Endothelial cell (in vitro differentiated cells): ENCODE measurements around the gene PHACTR1. TPM values are rescaled to one million over a fixed set of nuclear protein-coding genes. Genes with fewer than 3 reads are reported as not detected.

ENCODE experiments used
- DNase-seq: peaks from one replicate; pipeline ENCODE4 v3.0.0; 2021; ENCODE audit warnings: low spot score
- H3K27ac Mint-ChIP-seq: one replicate; pipeline ENCODE4 v1.8.0; 2021; ENCODE audit warnings: mixed read lengths, inconsistent platforms; ENCODE audit not compliant: unreplicated experiment
- H3K27me3 Mint-ChIP-seq: one replicate; pipeline ENCODE4 v1.8.0; 2021; ENCODE audit warnings: mild to moderate bottlenecking, moderate library complexity, mixed read lengths, inconsistent platforms; ENCODE audit not compliant: unreplicated experiment
- H3K36me3 Mint-ChIP-seq: one replicate; pipeline ENCODE4 v1.8.0; 2021; ENCODE audit warnings: mild to moderate bottlenecking, low read depth, mixed read lengths, inconsistent platforms; ENCODE audit not compliant: unreplicated experiment
- H3K4me1 Mint-ChIP-seq: one replicate; pipeline ENCODE4 v1.8.0; 2021; ENCODE audit warnings: mild to moderate bottlenecking, mixed read lengths, inconsistent platforms; ENCODE audit not compliant: unreplicated experiment
- H3K4me3 Mint-ChIP-seq: one replicate; pipeline ENCODE4 v1.8.0; 2021; ENCODE audit warnings: mild to moderate bottlenecking, mixed read lengths, inconsistent platforms; ENCODE audit not compliant: unreplicated experiment
- H3K9me3 Mint-ChIP-seq: one replicate; pipeline ENCODE4 v1.8.0; 2021; ENCODE audit warnings: mixed read lengths, inconsistent platforms; ENCODE audit not compliant: unreplicated experiment
- total RNA-seq: library from RNA; stranded (reverse); fragmentation: NEBNext Ultra II Directional; extraction: Animal tissue kit (Norgen Biotek cat#: 25700); gene quantifications from one replicate; pipeline ENCODE4 v1.2.1, GENCODE V29; 2021; ENCODE audit not compliant: unreplicated experiment
- TF ChIP-seq, protein P1 (sequence below): fragments of 200-600 bp; sonication (generic); IDR thresholded peaks from one replicate; pipeline ENCODE4 v1.5.0; 2021; ENCODE audit warnings: antibody characterized with exemption; ENCODE audit not compliant: unreplicated experiment

The PHACTR1 gene
- total RNA-seq, 1 donor from 2014 or later: 39.9 TPM

- Mint-ChIP-seq H3K9me3 (no peaks in the 10 kb centered on the region), H3K4me1 (no peaks in the 10 kb centered on the region), H3K36me3 (no peaks in the 10 kb centered on the region), H3K4me3 (no peak overlapping the region), H3K27me3 (peaks cover 3% of the 10 kb centered on the region), H3K27ac (no peak overlapping the region)
- no peak for DNase-seq
- TF ChIP-seq, protein P1, sequence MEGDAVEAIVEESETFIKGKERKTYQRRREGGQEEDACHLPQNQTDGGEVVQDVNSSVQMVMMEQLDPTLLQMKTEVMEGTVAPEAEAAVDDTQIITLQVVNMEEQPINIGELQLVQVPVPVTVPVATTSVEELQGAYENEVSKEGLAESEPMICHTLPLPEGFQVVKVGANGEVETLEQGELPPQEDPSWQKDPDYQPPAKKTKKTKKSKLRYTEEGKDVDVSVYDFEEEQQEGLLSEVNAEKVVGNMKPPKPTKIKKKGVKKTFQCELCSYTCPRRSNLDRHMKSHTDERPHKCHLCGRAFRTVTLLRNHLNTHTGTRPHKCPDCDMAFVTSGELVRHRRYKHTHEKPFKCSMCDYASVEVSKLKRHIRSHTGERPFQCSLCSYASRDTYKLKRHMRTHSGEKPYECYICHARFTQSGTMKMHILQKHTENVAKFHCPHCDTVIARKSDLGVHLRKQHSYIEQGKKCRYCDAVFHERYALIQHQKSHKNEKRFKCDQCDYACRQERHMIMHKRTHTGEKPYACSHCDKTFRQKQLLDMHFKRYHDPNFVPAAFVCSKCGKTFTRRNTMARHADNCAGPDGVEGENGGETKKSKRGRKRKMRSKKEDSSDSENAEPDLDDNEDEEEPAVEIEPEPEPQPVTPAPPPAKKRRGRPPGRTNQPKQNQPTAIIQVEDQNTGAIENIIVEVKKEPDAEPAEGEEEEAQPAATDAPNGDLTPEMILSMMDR: no peak
These were observed 49.8 kb downstream of the PHACTR1 start for GRCh38 chr6:12766365-12766764.

DNA sequence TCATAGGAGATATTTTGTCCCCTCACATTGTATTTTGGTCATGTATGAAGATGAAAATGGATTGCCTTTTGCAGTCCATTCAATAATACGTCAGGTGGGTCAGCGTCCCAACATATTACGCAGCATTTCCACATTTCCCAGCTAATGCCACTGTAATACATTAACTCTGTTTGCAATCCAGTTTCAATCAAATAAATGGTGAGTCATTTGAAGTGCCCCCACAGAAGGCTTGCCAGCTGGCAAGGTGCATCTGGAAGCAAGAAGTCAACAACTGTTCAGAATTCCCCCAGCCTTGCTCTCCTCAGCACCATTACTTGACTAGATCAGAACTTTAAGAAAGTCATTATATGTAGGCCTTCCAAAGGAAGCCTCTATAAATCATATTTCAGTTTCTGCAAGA is 50.4 kb downstream of the PHACTR1 start:
- Mint-ChIP-seq H3K27me3 (peaks cover 3% of the 10 kb centered on the region), H3K27ac (no peak overlapping the region)
- TF ChIP-seq, protein P1: no peak

DNA sequence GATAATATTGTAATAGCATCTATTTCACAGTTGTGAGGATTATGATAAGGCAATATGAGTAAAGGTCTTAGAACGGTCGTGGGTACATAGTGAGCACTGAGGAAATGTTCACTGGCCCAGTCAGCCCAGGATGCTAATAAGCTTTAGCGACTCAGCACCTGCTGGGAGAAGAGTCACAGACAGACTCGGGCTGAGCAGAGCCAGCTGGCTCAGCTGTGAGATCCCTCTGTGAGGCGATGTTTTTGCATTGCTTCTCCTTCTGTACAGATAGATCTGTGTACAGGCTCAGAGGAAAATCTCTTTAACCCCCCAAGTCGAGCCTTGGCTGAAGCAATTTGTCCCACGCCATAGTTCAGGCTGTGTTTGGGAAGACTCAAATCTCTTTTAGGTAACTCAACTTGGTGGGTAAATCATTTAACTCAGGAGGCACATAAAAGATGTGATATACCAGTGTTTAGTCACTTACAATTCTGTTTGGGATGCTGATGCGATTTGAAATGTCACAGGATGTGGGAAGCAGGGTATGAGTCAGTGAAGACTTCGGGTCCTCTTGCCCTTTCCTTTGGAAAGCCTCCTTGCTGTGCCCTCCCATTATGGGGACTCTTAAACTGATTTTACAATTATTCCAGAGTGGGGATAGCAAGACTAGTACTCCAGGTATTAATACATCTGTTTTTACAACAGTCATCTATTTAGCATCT is 53.1 kb downstream of the PHACTR1 start:
- H3K4me1 Mint-ChIP-seq: no peaks in the 10 kb centered on the region
- H3K27ac Mint-ChIP-seq: no peak overlapping the region
- no peaks in the 10 kb centered on the region for H3K36me3 Mint-ChIP-seq
- no peaks in the 10 kb centered on the region for H3K9me3 Mint-ChIP-seq
- H3K4me3 Mint-ChIP-seq: no peak overlapping the region
- TF ChIP-seq, protein P1: no peak
- DNase-seq: no peak
- peaks cover 2% of the 10 kb centered on the region for H3K27me3 Mint-ChIP-seq

More for the DNA sequence above, 50.4 kb downstream of the PHACTR1 start:
- H3K4me3 Mint-ChIP-seq: no peak overlapping the region
- no peaks in the 10 kb centered on the region for H3K9me3 Mint-ChIP-seq
- H3K36me3 Mint-ChIP-seq: no peaks in the 10 kb centered on the region
- no peaks in the 10 kb centered on the region for H3K4me1 Mint-ChIP-seq
- no peak for DNase-seq

GRCh38 chr6:12772416-12772815 is 55.8 kb downstream of the PHACTR1 start:
- TF ChIP-seq, protein P1: no peak
- no peaks in the 10 kb centered on the region for H3K36me3 Mint-ChIP-seq
- peaks cover 2% of the 10 kb centered on the region for H3K27me3 Mint-ChIP-seq
- H3K4me1 Mint-ChIP-seq: no peaks in the 10 kb centered on the region
- no peaks in the 10 kb centered on the region for H3K9me3 Mint-ChIP-seq
- no peak for DNase-seq
- no peak overlapping the region for H3K27ac Mint-ChIP-seq
- H3K4me3 Mint-ChIP-seq: no peak overlapping the region

DNA sequence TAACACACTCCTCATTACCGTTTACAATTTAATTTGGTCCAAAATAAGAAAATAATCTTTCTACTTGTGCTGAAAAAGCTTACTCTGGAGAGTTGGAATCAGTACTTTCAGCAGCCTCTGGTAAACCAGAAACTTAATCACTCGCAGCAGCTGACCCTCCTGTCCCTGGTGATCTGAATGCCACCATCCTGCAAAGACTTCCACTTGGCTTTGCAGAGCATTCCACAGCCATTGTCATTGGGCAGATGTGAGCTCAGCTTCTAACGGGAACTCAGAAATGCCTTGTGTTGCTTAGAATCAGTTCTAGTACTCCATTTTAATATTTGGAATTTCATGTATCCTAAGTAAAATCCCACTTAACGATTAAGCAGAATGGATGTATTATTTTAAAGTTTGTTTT is 59.7 kb downstream of the PHACTR1 start:
- Mint-ChIP-seq H3K4me1 (no peaks in the 10 kb centered on the region), H3K36me3 (no peaks in the 10 kb centered on the region), H3K27ac (no peak overlapping the region), H3K27me3 (no peaks in the 10 kb centered on the region), H3K9me3 (no peaks in the 10 kb centered on the region), H3K4me3 (no peak overlapping the region)
- TF ChIP-seq, protein P1: no peak
- no peak for DNase-seq
